GM18498 (cell line): ENCODE results near the gene GRIK2.
"Not testable (repeated sequence)": the region's sequence is repeated elsewhere in the genome, so short reads cannot be mapped to it uniquely, and the experiment has no call there.

Source experiments
- ATAC-seq: cut with Tn5 transposase; IDR thresholded peaks from one replicate; pipeline ENCODE4 v1.9.1; 2021; ENCODE audit warnings: mild to moderate bottlenecking, moderate library complexity; ENCODE audit not compliant: unreplicated experiment

Gene GRIK2

DNA sequence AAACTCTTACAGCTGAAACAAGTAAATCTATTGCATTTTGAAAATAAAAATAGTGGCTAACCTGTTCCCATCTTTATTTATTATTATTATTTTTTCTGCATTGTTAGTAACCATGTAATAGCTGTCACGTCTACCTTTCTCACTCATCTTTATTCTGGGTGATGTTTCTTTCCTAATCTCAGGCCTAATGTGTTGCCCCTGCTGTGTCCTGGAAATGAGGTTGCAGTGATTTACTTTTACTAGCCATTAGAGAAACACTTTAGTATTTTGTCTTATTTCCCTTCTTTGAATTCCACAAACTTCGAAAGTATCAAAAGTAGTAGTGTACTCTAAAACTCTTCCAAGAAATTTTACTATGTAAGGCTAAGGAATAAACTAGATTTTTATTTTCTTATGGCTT, 546.9 kb downstream of the GRIK2 start:
- ATAC-seq: no peak

DNA sequence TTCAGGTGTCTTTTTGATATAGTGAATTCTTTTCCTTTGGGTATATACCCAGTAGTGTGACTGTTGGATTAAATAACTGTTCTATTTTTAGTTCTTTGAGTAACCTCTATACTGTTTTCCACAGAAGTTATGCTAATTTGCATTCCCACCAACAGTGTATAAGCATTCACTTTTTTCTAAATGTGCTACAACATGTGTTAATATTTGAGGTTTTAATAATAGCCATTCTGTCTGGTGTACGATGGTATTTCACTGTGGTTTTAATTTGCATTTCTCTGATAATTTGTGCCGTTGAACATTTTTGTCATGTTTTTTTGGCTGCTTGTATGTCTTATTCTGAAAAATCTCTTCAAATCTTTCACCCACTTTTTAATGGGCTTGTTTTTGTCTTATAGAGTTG, 563.5 kb downstream of the GRIK2 start:
- no peak for ATAC-seq

DNA sequence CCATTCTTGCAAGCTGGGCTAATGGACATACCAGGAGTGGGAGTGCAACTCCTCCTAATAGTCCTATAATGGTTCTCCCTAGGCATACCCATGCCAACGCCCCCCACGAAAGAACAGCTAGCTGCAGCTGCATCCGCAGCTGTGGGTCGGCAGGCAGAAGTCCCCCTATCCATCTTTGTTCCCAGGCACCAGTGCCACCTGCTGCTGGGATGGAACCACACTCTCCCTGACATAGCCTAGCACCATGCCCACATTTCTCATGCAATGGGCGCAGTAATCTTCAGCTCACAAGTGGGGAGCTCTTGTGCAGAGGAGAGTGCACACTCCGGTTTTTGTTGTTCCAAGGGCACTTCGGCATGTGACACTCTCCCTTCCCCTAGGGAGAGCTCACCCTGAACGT, 567.8 kb downstream of the GRIK2 start:
- no peak for ATAC-seq

GRCh38 chr6:101980924-101981323, 587.4 kb downstream of the GRIK2 start:
- ATAC-seq: no peak

- no peak for ATAC-seq
These were observed 593.0 kb downstream of the GRIK2 start for GRCh38 chr6:101986476-101986875.

GRCh38 chr6:101992286-101992685, 598.8 kb downstream of the GRIK2 start:
- ATAC-seq: no peak

DNA sequence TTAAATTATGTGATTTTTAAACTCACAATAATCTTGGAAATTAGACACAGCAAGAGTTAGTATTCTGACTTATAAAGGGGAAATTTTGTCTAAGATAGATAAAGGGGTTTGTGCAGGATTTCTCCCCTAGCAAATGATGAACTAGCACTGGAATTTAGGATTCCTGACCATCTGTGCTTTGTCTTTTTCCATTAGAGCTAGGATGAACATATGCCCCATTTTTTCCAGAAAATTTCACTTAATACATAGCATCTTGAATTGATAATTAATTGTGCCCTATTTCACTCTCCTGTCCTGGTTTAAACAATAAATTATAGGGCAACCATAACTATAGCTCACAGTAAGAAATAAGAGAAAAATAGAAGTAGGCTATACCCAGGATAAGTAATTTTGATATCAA, 601.0 kb downstream of the GRIK2 start:
- no peak for ATAC-seq

GRCh38 chr6:102015431-102015830, 621.9 kb downstream of the GRIK2 start:
- no peak for ATAC-seq

DNA sequence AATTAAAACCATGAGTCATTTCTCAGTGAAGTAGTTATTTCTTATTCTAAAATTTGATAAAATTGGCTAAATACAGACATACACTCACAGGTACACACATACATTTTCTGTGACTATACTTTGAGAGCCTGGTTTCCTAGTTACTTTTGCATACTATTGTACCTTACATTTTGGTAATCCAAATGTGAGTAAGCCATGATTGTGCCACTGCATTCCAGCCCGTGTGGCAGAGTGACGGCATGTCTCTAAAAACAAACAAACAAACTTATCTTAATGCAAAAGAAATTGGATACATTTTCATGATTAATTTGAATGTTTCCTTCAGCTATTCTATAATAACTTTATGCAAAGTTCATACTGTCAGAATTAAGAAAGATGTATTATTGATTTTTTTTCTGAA, 628.8 kb downstream of the GRIK2 start:
- ATAC-seq: no peak

DNA sequence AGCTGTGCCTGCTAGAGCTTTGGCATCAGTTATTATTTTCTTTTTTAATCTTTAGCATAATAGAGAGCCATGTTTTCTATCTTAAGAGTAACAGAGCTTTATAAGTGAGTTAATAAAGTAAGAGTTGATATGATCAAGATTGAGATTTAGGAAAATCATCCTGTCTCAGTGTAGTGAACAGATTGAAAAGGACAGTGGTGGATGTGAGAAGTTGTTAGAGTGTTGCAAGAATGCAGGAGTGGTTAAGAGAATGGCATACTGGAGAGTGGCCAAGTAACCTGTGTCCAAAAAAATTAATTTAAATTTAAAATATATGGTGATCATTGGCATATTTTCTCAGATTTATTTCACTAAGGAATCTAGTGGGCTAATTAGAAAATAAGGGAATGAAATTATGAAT, 629.3 kb downstream of the GRIK2 start:
- ATAC-seq: no peak

DNA sequence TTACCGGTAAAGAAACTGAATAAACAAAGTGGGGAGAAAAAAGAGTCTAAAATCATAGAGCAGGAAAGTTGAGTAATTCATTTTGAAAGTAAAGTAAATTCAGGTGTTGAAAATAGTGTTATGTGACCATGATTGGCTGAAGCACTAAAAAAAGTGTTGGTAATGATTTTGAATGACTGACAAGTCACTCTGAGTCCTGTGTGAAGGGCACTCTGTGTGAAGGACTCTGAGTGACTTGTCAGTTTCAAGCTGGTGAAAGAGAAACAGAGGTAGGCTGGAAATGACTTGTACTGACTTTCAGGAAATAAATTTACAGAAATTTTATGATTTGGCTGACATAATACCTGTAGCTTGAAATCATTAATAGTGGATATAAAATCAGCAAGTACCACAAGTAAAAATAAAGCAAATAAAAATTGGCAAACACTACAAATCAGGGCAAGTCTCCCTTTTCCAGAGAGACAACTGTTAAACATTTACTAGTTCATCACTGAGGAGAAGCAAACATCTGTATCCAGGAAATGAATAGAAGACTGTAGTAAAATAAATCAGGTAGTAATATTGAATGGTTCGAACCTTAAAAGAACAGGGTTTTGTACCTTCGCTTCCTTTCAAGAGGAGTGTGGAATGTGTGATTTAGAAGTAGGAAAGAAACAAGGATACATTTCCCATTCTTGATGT, 630.6 kb downstream of the GRIK2 start:
- ATAC-seq: no peak

DNA sequence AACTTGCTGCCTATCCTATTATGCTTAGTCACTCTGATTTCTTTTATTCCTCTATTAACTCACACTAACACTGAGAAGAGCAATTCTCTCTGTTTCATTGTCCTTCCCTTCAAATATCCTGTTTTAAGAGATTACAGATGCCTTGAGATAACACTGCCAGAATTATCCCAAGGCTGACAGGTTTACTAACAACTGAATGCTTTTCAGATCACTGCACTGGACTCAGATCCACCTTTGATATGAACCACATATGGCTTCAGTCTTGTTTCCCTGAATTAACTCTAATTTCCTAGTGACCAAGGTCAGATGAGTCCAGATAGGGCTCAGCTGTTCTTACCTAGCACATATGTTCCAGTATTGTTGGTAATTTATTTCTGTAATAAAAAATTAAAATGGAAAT, 633.1 kb downstream of the GRIK2 start:
- no peak for ATAC-seq

- ATAC-seq: no peak
These were observed 634.7 kb downstream of the GRIK2 start for GRCh38 chr6:102028176-102028575.

- ATAC-seq: no peak
These were observed 645.5 kb downstream of the GRIK2 start for GRCh38 chr6:102038964-102039363.

GRCh38 chr6:102039441-102039840, 645.9 kb downstream of the GRIK2 start:
- no peak for ATAC-seq

DNA sequence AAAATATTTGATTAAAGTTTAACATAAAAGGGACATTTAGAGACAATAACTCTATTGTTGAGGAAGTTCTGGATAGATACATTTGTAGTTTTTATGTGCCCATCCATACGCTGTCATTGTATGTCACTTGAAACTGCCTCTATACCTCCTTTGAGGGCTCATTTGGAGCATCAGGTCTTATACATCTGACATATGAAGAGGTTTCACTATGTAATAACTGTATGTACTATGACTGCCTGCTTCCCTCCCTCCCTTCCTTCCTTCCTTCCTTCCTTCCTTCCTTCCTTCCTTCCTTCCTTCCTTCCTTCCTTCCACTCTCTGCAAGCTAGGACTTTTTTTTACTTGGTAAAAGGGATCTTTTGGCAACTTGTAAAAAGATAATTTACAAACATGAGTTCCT, 657.5 kb downstream of the GRIK2 start:
- ATAC-seq: no peak

DNA sequence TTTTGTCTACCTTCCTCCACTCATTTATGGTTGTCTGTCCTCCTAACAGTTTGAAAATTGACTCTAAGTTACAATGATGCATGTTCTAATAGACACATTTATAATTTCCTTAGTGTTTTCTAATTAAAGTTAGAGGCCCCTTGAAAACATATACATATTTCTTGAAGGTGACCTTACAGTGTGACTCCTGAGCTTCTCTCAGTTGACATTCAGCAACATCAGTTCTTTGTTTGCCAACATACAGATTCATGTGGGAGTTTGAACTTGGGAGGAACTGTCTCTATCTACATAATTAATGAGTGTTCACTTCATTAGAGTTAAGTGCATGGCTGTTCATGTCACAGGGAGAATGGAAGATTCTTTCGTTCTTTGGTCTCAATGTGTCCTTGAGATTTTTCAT, 658.2 kb downstream of the GRIK2 start:
- ATAC-seq: no peak

GRCh38 chr6:102064142-102064541, 670.6 kb downstream of the GRIK2 start:
- ATAC-seq: no peak

- ATAC-seq: no peak
These were observed 672.8 kb downstream of the GRIK2 start for GRCh38 chr6:102066301-102066700.

DNA sequence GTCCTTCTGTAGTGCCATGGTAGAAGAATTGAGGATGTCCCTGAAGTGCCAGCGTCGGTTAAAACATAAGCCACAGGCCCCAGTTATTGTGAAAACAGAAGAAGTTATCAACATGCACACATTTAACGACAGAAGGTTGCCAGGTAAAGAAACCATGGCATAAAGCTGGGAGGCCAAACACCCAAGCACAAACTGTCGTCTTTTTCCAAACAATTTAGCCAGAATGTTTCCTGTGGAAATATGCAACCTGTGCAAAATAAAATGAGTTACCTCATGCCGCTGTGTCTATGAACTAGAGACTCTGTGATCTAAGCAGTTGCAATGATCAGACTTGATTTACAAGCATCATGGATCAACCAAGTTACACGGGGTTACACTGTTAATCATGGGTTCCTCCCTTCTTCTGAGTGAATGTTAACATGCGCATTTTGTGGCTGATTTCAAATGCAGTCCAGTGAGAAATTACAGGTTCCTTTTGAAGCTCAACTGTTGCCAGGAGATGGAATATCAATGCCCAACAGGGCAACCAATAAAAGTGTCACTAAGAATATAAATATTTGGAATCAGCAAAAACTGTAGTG, 674.9 kb downstream of the GRIK2 start:
- no peak for ATAC-seq

DNA sequence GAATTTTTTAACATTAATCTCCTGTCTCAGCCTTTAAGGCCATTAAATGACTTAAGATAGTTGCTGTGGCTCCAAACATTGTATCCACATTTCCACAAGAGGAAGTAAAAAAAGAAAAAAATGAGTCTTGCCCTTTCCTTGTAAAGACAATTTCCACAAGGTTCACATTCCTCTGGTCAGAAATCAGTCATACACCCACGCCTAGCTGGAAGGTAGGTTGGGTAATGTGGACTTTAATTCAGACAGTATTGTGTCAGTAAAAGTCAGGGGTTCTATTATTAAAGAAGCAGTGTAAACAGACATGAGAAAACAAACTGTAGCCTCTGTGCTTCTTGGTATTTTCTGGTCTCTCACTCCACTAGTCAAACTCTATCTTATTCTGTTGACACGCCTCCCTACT, 682.0 kb downstream of the GRIK2 start:
- ATAC-seq: no peak

DNA sequence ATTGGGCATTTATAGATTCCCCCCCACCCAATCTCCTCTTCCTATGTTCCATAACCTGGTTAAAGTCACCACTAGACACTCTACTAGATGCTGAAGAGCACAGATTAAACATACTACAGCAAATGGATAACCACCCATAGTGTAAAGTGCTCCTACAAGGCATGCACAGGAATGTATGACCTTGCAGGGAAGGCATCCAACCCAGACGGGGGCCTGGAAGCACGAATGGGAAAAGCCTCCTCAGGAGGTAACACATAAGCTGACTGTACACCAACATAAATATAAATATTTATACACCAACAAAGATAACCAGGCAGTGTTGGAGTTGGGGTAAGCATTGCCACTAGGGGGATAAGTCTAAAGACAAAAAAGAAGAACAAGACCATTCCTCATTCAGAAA, 691.7 kb downstream of the GRIK2 start:
- ATAC-seq: no peak

DNA sequence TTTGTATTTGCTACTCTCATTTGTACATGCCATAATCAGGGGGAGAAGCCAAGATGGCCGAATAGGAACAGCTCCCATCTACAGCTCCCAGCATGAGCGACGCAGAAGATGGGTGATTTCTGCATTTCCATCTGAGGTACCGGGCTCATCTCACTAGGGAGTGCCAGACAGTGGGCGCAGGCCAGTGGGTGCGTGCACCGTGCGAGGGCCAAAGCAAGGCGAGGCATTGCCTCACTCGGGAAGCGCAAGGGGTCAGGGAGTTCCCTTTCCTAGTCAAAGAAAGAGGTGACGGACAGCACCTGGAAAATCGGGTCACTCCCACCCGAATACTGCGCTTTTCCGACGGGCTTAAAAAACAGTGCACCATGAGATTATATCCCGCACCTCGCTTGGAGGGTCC, 694.7 kb downstream of the GRIK2 start:
- ATAC-seq: not testable (repeated sequence)
